ENCODE data around the gene IFRD2. TPM values are rescaled to one million over a fixed set of nuclear protein-coding genes. Genes with fewer than 3 reads are reported as not detected.
A peak's percentile ranks its signal among the peaks of the same experiment; 100 is the strongest.

IFRD2 gene, protein sequence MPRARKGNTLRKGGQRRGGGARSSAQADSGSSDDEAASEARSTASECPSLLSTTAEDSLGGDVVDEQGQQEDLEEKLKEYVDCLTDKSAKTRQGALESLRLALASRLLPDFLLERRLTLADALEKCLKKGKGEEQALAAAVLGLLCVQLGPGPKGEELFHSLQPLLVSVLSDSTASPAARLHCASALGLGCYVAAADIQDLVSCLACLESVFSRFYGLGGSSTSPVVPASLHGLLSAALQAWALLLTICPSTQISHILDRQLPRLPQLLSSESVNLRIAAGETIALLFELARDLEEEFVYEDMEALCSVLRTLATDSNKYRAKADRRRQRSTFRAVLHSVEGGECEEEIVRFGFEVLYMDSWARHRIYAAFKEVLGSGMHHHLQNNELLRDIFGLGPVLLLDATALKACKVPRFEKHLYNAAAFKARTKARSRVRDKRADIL
- 99.0 and 99.1 TPM in 2 replicates for total RNA-seq
- 55.1 TPM for polyA plus RNA-seq (2012)

GRCh38 chr3:50292159-50293078 lies at the start of gene IFRD2:
IFRD2 (minus strand) TSS chr3:50292429; CDS start chr3:50292274, 155 bp downstream.
- DNase-seq (ENCODE audit: low read depth), result peak; percentile 99

- no peak for DNase-seq (ENCODE audit: low read depth)
These were observed 49.3 kb upstream of the IFRD2 start for GRCh38 chr3:50341537-50341936.

- DNase-seq (ENCODE audit: low read depth), result no peak
These were observed 48.5 kb upstream of the IFRD2 start, which contains the start of gene RASSF1 for GRCh38 chr3:50340448-50341329. RASSF1 (minus strand) TSS chr3:50340836; CDS start chr3:50340805, 31 bp downstream.

DNA sequence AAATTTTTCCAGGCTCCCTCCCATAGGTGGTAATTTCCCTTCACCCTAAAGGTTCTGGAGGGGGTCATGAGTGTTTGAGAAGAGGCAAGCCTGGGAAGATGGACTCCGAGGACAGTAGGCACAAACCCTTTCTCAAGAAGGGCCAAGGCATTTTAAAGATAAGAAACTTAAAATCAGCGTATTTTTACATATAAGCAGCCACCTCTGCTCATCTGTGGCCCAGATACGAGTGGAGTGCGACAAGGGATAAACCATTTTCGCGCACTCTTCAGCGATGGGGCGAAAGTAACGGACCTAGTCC lies 47.9 kb upstream of the IFRD2 start:
- DNase-seq (ENCODE audit: low read depth), result no peak

- DNase-seq (ENCODE audit: low read depth), result no peak
These were observed 47.4 kb upstream of the IFRD2 start for GRCh38 chr3:50339485-50340146.

- no peak for DNase-seq (ENCODE audit: low read depth)
These were observed 46.7 kb upstream of the IFRD2 start for GRCh38 chr3:50338965-50339364.

GRCh38 chr3:50337175-50337861 lies 45.1 kb upstream of the IFRD2 start:
- peak; percentile 99 for DNase-seq (ENCODE audit: low read depth)

DNA sequence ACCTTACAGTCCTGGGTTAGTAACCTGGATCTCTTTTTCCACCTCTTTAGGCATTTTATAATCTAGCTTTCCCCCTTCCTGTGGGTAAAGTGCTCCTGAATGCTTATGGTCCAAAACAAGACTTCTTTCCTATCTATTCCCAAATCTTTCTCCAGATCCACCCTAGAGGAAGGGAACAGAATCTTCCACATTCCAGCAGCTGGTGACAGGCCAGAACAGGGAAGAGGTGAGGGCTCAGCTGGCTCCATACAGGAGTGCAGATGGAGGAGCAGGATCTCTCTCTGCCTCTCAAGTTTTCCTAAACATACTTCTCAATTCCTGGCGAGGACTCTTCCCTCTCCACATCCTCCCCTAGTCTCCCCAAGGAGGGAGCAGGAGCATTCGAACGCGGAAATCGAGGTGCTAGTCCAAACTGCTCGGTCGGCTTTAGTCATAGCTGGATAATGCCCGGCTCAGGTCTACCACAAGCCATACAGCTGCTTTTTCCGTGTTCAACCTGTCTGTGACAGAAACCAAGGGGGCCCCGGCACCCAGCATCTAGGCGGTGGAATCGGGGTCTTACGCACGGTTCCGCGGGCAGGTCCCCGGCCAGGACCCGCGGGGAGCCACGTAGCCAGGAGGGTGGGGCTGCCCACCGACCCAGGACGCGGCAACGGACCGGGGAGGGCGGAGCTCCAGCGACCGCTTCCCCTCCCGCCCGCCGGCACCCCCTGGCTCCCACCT lies 44.4 kb upstream of the IFRD2 start:
- no peak for DNase-seq (ENCODE audit: low read depth)

DNA sequence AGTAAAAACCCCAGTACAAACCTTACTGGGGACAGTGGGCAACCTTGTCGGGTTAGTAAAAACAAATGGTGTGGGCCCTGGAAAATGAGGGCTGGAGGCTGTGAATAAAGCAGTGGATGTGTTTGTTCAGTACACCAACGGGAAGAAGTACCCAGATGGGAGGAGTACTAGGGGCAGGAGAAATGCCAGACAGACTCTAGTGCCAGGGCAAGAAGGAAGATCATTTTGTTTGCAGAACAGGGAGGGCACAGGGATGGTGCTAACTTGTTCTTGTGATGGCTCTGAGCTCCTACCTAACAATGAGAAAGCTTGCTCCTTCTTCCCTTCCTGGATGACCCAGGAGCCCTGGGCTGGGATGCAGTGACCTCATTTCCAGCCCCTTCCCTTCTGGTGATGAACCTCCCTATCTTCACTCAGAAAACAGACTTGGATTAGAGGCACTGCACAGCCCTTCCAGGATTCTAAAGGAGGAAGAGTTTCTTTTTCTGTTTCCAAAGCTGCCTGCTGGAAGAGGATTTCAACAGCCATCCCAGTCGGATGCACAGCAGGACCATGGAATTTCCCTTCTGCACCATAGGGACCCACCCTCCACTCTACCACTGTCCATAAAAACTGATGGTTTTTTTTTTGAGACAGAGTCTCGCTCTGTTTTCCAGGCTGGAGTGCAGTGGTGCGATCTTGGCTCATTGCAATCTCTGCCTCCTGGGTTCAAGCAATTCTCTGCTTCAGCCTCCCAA lies 42.3 kb upstream of the IFRD2 start:
- DNase-seq (ENCODE audit: low read depth), result no peak

DNA sequence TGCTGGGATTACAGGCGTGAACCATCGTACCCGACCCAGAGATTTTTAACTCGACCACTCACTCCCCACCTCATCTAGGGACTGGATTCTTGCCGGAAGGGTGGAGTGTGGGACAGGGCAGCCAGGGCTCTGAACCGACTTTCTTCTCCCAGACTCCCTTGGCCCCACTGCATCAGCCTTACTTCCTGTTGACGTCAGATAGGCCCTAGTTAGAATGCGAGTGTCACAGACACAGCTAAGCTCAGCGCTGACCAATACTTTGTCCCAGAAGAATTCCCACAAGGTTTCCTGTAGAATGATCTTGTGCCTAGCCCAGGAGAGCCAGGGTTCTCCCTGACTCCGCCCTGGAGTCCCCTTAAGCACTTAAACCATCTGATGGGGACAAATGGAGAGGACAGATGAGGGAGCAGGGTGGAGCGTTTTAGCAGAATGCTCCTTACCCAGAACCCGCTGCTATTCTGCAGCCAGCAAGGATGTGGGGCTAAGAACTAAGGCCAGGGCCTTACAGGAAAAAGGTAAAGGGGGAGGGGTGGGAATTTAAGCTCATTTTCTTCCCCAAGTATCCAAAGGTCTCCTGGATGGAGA lies 41.6 kb upstream of the IFRD2 start:
- no peak for DNase-seq (ENCODE audit: low read depth)

- DNase-seq (ENCODE audit: low read depth), result no peak
These were observed 39.2 kb upstream of the IFRD2 start for GRCh38 chr3:50331364-50331907.

DNA sequence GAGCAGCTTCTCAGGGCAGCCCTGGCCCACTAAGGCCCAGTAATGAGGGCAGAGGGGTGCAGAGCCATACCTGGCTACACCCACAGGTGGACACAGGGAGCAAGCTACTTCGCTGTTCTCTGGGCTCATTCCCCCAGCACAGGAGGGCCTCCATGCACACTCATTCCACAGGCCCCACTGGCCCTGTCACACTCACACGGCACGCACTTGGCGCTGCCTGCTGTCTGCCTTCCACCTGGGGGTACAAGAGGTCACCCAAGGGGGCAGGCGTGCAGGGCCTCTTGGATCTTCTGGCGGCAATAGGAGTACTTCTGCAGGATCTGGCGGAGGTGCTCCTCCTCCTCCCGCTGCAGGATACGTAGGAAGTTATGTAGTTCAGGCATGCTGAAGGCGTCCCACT lies 38.1 kb upstream of the IFRD2 start:
- DNase-seq (ENCODE audit: low read depth), result no peak

GRCh38 chr3:50327943-50328691 lies 35.9 kb upstream of the IFRD2 start, which contains the start of gene TUSC2:
TUSC2 (minus strand) TSS chr3:50328223; CDS start chr3:50328099, 124 bp downstream.
- DNase-seq (ENCODE audit: low read depth), result peak; percentile 98

- DNase-seq (ENCODE audit: low read depth), result no peak
These were observed 34.9 kb upstream of the IFRD2 start for GRCh38 chr3:50327129-50327528.

DNA sequence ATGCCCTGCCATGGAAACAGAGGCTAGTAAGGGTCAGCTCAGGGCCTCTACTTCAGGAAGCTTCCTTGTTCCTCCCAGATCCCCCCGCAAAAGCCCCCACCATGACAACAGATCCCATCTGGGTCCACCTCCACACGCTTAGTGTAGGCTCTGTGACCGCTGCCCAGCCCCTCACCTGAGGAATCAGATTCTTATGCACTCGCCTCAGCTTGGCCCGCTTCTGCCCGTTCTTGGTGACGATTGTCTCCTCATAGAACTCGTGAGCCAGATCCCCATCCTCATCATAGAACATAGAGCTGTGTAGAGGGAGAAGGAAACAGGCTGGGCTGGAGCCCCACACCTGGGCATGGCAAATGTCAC lies 33.9 kb upstream of the IFRD2 start:
- DNase-seq (ENCODE audit: low read depth), result no peak

- DNase-seq (ENCODE audit: low read depth), result no peak
These were observed 33.4 kb upstream of the IFRD2 start for GRCh38 chr3:50325497-50326181.

DNA sequence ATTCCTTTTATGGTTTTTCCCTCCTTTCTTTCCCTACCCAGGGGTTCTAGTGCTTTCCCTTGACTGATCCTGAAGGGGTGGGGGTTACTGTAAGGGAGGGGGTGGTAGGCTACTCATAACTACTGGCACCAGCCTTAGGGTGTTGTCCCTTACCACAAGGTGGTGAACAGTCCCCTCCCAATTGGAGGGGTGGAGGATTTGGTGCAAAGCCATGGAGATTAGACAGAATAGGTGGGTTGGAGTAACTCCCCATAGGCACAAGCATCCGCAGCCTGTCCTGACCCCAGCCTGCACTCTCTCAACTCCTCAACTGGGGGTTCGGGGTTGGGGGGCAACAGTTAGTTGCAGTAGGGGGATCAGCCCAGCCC lies 32.9 kb upstream of the IFRD2 start:
- no peak for DNase-seq (ENCODE audit: low read depth)
